Omental fat pad (tissue), 4 donors: ENCODE measurements around the gene EHBP1. TPM values are rescaled to one million over a fixed set of nuclear protein-coding genes. Genes with fewer than 3 reads are reported as not detected.

Source experiments
- ATAC-seq: fragments of 150-250 bp; one replicate; pipeline ENCODE4 v1.9.1; 2016; ENCODE audit warnings: mild to moderate bottlenecking, moderate library complexity; ENCODE audit not compliant: low FRiP score
- DNase-seq: peaks from one replicate; pipeline ENCODE4 v3.0.0-alpha.2; 2019; ENCODE audit warnings: low spot score
- CTCF ChIP-seq, 3 donors: fragments of 450-650 bp; IDR thresholded peaks; one replicate each; pipeline ENCODE4 v1.5.1; 2016 to 2017; ENCODE audit warnings: antibody characterized with exemption in 3 of 3, mild to moderate bottlenecking in 3 of 3, moderate library complexity in 2 of 3
- total RNA-seq, 4 donors: library from RNA; depleted of rRNA; stranded (reverse); fragments of >200 nt; gene quantifications; one replicate each; pipeline ENCODE4 v1.1.0, GENCODE V29; 2016

The EHBP1 gene
- total RNA-seq, 4 donors from 2014 or later = 60.9 to 91.3 (median 78.6) TPM

GRCh38 chr2:62934517-62934916 lies 229.0 kb downstream of the EHBP1 start:
- DNase-seq (no peak), ATAC-seq (no peak)
- no peak for TF ChIP-seq CTCF (IDR thresholded peaks at IDR 0.05)

- TF ChIP-seq CTCF (IDR thresholded peaks at IDR 0.05) = no peak
- DNase-seq = no peak
- ATAC-seq = no peak
These were observed 232.6 kb downstream of the EHBP1 start for GRCh38 chr2:62938126-62938525.

- TF ChIP-seq CTCF (IDR thresholded peaks at IDR 0.05) = no peak
- ATAC-seq (no peak), DNase-seq (no peak)
These were observed 234.4 kb downstream of the EHBP1 start for GRCh38 chr2:62939735-62940491.

GRCh38 chr2:62940697-62941096 lies 235.2 kb downstream of the EHBP1 start:
- no peak for DNase-seq
- no peak for TF ChIP-seq CTCF (IDR thresholded peaks at IDR 0.05)
- no peak for ATAC-seq

- TF ChIP-seq CTCF (IDR thresholded peaks at IDR 0.05) = no peak
- ATAC-seq (no peak), DNase-seq (no peak)
These were observed 235.9 kb downstream of the EHBP1 start for GRCh38 chr2:62941413-62941812.

GRCh38 chr2:62944362-62944761 lies 238.8 kb downstream of the EHBP1 start:
- ATAC-seq = no peak
- DNase-seq = no peak
- no peak for TF ChIP-seq CTCF (IDR thresholded peaks at IDR 0.05)

- TF ChIP-seq CTCF (IDR thresholded peaks at IDR 0.05) = no peak
- ATAC-seq = no peak
- DNase-seq = no peak
These were observed 241.9 kb downstream of the EHBP1 start for GRCh38 chr2:62947403-62947802.
